ENCODE data around the gene ZSWIM4.
A peak's percentile ranks its signal among the peaks of the same experiment; 100 is the strongest.
"Not testable (repeated sequence)": the region's sequence is repeated elsewhere in the genome, so short reads cannot be mapped to it uniquely, and the experiment has no call there.

The ZSWIM4 gene

DNA sequence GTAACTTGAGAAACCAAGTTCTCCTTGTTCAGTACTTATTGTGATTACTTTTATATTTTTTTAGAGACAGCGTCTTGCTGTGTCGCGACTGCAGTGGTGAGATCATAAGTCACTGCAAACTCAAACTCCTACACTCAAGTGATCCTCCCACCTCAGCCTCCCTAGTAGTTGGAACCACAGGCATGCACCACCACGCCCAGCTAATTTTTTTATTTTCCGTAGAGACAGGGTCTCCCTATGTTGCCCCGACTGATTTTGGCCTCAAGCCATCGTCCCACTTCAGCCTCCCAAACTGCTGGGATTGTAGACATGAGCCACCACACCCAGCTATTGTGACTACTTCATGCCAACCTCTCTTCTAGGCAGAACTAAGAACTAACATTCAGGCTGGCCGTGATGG, 12.7 kb upstream of the ZSWIM4 start:
- Mint-ChIP-seq H3K27me3 (no peaks in the 10 kb centered on the region), H3K9me3 (no peaks in the 10 kb centered on the region), H3K27ac (ENCODE audit: low read depth) (no peak overlapping the region), H3K36me3 (ENCODE audit: insufficient read depth) (peaks cover 9% of the 10 kb centered on the region), H3K4me3 (no peak overlapping the region), H3K4me1 (peaks cover 12% of the 10 kb centered on the region)
- ATAC-seq (replicated peaks; ENCODE audit: extremely low read depth, poor library complexity, severe bottlenecking) (no peak), DNase-seq (ENCODE audit: low spot score in 2 of 2) (no peak)

DNA sequence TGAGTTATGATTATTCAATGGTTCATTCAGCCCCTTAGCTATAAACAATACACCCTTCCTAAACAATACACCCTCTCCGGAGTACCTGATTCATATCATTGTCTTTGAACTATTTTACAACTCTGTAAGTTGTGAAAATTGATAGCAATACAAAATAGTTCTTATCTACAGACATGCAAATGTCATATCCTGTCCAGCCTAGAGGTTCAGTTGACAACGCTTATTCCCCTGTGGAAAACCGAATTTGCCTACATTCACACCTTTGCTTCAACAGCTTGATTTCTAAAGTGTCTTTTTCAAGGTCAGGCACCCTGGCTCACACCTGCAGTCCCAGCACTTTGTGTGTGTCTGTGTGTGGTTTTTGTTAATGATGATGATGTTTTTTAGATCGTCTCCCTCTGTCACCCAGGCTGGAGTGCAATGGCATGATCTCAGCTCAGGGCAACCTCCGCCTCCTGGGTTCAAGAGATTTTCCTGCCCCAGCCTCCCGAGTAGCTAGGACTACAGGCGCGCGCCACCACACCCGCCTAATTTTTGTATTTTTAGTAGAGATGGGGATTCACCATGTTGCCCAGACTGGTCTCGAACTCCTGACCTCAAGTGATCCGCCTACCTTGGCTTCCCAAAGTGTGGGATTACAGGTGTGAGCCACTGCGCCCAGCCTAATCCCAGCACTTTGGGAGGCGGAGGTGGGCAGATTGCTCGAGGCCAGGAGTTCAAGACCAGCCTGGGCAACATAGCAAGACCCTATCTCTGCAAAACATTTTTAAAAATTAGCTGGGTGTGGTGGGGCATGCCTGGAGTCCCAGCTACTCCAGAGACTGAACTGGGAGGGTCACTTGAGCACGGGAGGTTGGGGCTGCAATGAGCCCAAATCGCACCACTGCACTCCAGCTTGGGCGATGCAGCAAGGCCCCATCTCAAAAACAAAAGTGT, 11.4 kb upstream of the ZSWIM4 start:
- no peak for DNase-seq (ENCODE audit: low spot score in 2 of 2)
- H3K27ac Mint-ChIP-seq (ENCODE audit: low read depth) = peak overlapping the region; percentile 36
- H3K4me1 Mint-ChIP-seq = peaks cover 21% of the 10 kb centered on the region
- H3K9me3 Mint-ChIP-seq = no peaks in the 10 kb centered on the region
- H3K27me3 Mint-ChIP-seq = no peaks in the 10 kb centered on the region
- H3K36me3 Mint-ChIP-seq (ENCODE audit: insufficient read depth) = peaks cover 9% of the 10 kb centered on the region
- no peak for ATAC-seq (replicated peaks; ENCODE audit: extremely low read depth, poor library complexity, severe bottlenecking)
- no peak overlapping the region for H3K4me3 Mint-ChIP-seq

- Mint-ChIP-seq H3K27me3 (no peaks in the 10 kb centered on the region), H3K4me1 (peaks cover 26% of the 10 kb centered on the region), H3K4me3 (peak overlapping the region; percentile 32), H3K36me3 (ENCODE audit: insufficient read depth) (peaks cover 7% of the 10 kb centered on the region), H3K9me3 (no peaks in the 10 kb centered on the region), H3K27ac (ENCODE audit: low read depth) (peak overlapping the region; percentile 89)
- peak; percentile 47 to 56 for DNase-seq (ENCODE audit: low spot score in 2 of 2)
- ATAC-seq (replicated peaks; ENCODE audit: extremely low read depth, poor library complexity, severe bottlenecking) = peak; percentile 38
Measured at GRCh38 chr19:13784731-13785452, 10.4 kb upstream of the ZSWIM4 start.

- peaks cover 35% of the 10 kb centered on the region for H3K4me1 Mint-ChIP-seq
- DNase-seq (ENCODE audit: low spot score in 2 of 2) (peak in 1 of 2 donors; percentile 46), ATAC-seq (replicated peaks; ENCODE audit: extremely low read depth, poor library complexity, severe bottlenecking) (peak; percentile 25)
- H3K9me3 Mint-ChIP-seq = no peaks in the 10 kb centered on the region
- no peaks in the 10 kb centered on the region for H3K27me3 Mint-ChIP-seq
- peak overlapping the region; percentile 61 for H3K4me3 Mint-ChIP-seq
- peak overlapping the region; percentile 98 for H3K27ac Mint-ChIP-seq (ENCODE audit: low read depth)
- peaks cover 15% of the 10 kb centered on the region for H3K36me3 Mint-ChIP-seq (ENCODE audit: insufficient read depth)
Measured at GRCh38 chr19:13788991-13789390, 6.3 kb upstream of the ZSWIM4 start.

DNA sequence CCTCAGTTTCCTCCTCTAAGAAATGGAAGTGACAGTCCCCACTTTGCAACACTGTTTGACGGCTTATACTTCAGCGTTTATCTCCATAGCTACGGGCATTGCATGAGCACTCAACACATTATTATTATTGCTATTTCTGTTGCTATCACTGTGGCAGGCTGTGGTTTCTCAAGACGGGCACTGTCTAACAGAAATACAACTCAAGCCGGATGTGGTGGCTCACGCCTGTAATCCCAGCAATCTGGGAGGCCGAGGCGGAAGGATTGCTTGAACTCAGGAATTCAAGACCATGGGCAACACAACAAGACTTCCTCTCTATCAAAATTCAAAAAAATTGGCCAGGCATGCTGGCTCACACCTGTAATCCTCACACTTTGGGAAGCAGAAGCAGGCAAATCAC, 4.9 kb upstream of the ZSWIM4 start:
- peak overlapping the region; percentile 100 for H3K27ac Mint-ChIP-seq (ENCODE audit: low read depth)
- H3K9me3 Mint-ChIP-seq = no peaks in the 10 kb centered on the region
- H3K36me3 Mint-ChIP-seq (ENCODE audit: insufficient read depth) = peaks cover 18% of the 10 kb centered on the region
- H3K27me3 Mint-ChIP-seq = no peaks in the 10 kb centered on the region
- peak; percentile 74 for ATAC-seq (replicated peaks; ENCODE audit: extremely low read depth, poor library complexity, severe bottlenecking)
- peak overlapping the region; percentile 85 for H3K4me3 Mint-ChIP-seq
- peaks cover 39% of the 10 kb centered on the region for H3K4me1 Mint-ChIP-seq
- DNase-seq (ENCODE audit: low spot score in 2 of 2) = peak; percentile 34 to 72

DNA sequence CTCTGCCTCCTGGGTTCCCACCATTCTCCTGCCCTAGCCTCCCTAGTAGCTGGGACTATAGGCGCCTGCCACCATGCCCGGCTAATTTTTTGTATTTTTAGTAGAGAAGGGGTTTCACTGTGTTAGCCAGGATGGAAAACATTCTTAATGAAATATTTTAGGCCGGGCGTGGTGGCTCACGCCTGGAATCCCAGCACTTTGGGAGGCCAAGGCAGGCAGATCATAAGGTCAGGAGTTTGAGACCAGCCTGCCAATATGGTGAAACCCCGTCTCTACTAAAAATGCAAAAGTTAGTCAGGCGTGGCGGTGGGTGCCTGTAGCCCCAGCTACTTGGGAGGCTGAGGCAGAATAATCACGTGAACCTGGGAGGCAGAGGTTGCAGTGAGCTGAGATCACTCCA, 1.9 kb upstream of the ZSWIM4 start:
- not testable (repeated sequence) for ATAC-seq (replicated peaks; ENCODE audit: extremely low read depth, poor library complexity, severe bottlenecking); H3K27me3 Mint-ChIP-seq; DNase-seq (ENCODE audit: low spot score in 2 of 2); H3K27ac Mint-ChIP-seq (ENCODE audit: low read depth); H3K9me3 Mint-ChIP-seq
- peaks cover 42% of the 10 kb centered on the region for H3K4me1 Mint-ChIP-seq
- peak overlapping the region; percentile 93 for H3K4me3 Mint-ChIP-seq
- H3K36me3 Mint-ChIP-seq (ENCODE audit: insufficient read depth) = peaks cover 13% of the 10 kb centered on the region

- Mint-ChIP-seq H3K27me3 (no peaks in the 10 kb centered on the region), H3K9me3 (no peaks in the 10 kb centered on the region), H3K4me1 (peaks cover 33% of the 10 kb centered on the region), H3K27ac (ENCODE audit: low read depth) (peak overlapping the region; percentile 90), H3K36me3 (ENCODE audit: insufficient read depth) (peaks cover 13% of the 10 kb centered on the region), H3K4me3 (peak overlapping the region; percentile 93)
- ATAC-seq (replicated peaks; ENCODE audit: extremely low read depth, poor library complexity, severe bottlenecking) (no peak), DNase-seq (ENCODE audit: low spot score in 2 of 2) (no peak)
Measured at GRCh38 chr19:13794398-13794756, 866 bp upstream of the ZSWIM4 start.

DNA sequence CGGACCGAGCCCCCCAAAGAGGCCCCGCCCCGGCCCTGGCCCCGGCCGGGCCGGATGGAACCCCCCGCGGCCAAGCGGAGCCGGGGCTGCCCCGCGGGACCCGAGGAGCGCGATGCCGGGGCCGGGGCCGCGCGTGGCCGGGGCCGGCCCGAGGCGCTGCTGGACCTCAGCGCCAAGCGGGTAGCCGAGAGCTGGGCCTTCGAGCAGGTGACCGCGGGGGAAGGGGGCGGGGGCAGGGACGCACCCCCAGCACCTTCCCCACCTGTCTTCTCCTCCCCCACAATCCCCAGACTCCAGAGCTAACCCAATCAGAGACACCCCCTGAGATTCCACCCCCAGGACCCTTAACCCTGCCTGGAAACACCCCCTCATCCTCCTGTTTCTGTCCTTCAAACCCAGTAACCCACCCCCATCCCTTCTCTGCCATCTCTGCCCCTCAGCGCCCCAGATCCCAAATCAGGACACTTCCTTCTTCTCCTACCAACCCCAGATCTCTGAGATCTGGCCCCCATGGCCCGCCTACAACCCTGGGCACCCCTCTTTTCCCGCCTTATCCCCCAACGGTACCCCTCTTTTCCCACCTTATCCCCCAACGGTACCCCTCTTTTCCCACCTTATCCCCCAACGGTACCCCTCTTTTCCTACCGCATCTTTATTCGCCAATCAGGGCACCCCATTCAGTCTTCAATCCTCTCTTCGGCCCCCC, 505 bp downstream of the ZSWIM4 start:
- Mint-ChIP-seq H3K36me3 (ENCODE audit: insufficient read depth) (peaks cover 6% of the 10 kb centered on the region), H3K9me3 (no peaks in the 10 kb centered on the region), H3K4me1 (peaks cover 23% of the 10 kb centered on the region), H3K27me3 (no peaks in the 10 kb centered on the region), H3K27ac (ENCODE audit: low read depth) (peak overlapping the region; percentile 90), H3K4me3 (peak overlapping the region; percentile 93)
- peak; percentile 7 for ATAC-seq (replicated peaks; ENCODE audit: extremely low read depth, poor library complexity, severe bottlenecking)
- no peak for DNase-seq (ENCODE audit: low spot score in 2 of 2)

GRCh38 chr19:13796301-13797057, 1.2 kb downstream of the ZSWIM4 start:
- H3K27ac Mint-ChIP-seq (ENCODE audit: low read depth) = peak overlapping the region; percentile 90
- H3K4me1 Mint-ChIP-seq = peaks cover 23% of the 10 kb centered on the region
- DNase-seq (ENCODE audit: low spot score in 2 of 2) (no peak), ATAC-seq (replicated peaks; ENCODE audit: extremely low read depth, poor library complexity, severe bottlenecking) (no peak)
- H3K36me3 Mint-ChIP-seq (ENCODE audit: insufficient read depth) = peaks cover 7% of the 10 kb centered on the region
- no peaks in the 10 kb centered on the region for H3K27me3 Mint-ChIP-seq
- H3K9me3 Mint-ChIP-seq = no peaks in the 10 kb centered on the region
- H3K4me3 Mint-ChIP-seq = peak overlapping the region; percentile 93

- no peak overlapping the region for H3K27ac Mint-ChIP-seq (ENCODE audit: low read depth)
- peak overlapping the region; percentile 93 for H3K4me3 Mint-ChIP-seq
- H3K36me3 Mint-ChIP-seq (ENCODE audit: insufficient read depth) = peaks cover 4% of the 10 kb centered on the region
- H3K9me3 Mint-ChIP-seq = no peaks in the 10 kb centered on the region
- peaks cover 23% of the 10 kb centered on the region for H3K4me1 Mint-ChIP-seq
- H3K27me3 Mint-ChIP-seq = no peaks in the 10 kb centered on the region
- no peak for ATAC-seq (replicated peaks; ENCODE audit: extremely low read depth, poor library complexity, severe bottlenecking)
- no peak for DNase-seq (ENCODE audit: low spot score in 2 of 2)
Measured at GRCh38 chr19:13797058-13797440, 1.8 kb downstream of the ZSWIM4 start.

DNA sequence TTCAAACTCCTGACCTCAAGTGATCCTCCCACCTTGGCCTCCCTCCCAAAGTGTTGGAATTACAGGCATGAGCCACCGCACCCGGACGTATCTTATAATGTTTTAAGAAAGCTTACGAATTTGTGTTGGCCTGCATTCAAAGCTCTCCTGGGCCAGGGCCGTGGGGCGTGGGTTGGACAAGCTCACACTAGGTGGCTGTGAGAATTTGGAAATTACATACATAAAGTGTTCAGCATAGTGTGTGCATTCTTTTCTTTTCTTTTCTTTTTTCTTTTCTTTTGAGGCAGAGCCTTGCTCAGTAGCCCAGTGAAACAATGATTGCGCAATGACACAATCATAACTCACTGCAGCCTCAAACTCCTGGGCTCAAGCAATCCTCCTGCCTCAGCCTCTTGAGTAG, 2.6 kb downstream of the ZSWIM4 start:
- no peak for DNase-seq (ENCODE audit: low spot score in 2 of 2)
- no peaks in the 10 kb centered on the region for H3K27me3 Mint-ChIP-seq
- peak overlapping the region; percentile 29 for H3K4me3 Mint-ChIP-seq
- no peak for ATAC-seq (replicated peaks; ENCODE audit: extremely low read depth, poor library complexity, severe bottlenecking)
- no peaks in the 10 kb centered on the region for H3K9me3 Mint-ChIP-seq
- H3K36me3 Mint-ChIP-seq (ENCODE audit: insufficient read depth) = peaks cover 4% of the 10 kb centered on the region
- H3K4me1 Mint-ChIP-seq = peaks cover 23% of the 10 kb centered on the region
- H3K27ac Mint-ChIP-seq (ENCODE audit: low read depth) = peak overlapping the region; percentile 38

- Mint-ChIP-seq H3K4me3 (no peak overlapping the region), H3K27me3 (no peaks in the 10 kb centered on the region), H3K27ac (ENCODE audit: low read depth) (no peak overlapping the region), H3K4me1 (peaks cover 16% of the 10 kb centered on the region), H3K9me3 (no peaks in the 10 kb centered on the region), H3K36me3 (ENCODE audit: insufficient read depth) (peaks cover 4% of the 10 kb centered on the region)
- ATAC-seq (replicated peaks; ENCODE audit: extremely low read depth, poor library complexity, severe bottlenecking) = no peak
- no peak for DNase-seq (ENCODE audit: low spot score in 2 of 2)
Measured at GRCh38 chr19:13799669-13800068, 4.4 kb downstream of the ZSWIM4 start.
